DMS53 (cell line): Measurements from ENCODE around the gene RAMP3.

Source experiments
- DNase-seq: peaks from one replicate; lab custom pipeline; 2025; lab: John Stamatoyannopoulos, UW

Gene RAMP3

GRCh38 chr7:45223728-45224630, 66.4 kb downstream of the RAMP3 start:
- no peak for DNase-seq

GRCh38 chr7:45224832-45225231, 67.2 kb downstream of the RAMP3 start:
- no peak for DNase-seq

DNA sequence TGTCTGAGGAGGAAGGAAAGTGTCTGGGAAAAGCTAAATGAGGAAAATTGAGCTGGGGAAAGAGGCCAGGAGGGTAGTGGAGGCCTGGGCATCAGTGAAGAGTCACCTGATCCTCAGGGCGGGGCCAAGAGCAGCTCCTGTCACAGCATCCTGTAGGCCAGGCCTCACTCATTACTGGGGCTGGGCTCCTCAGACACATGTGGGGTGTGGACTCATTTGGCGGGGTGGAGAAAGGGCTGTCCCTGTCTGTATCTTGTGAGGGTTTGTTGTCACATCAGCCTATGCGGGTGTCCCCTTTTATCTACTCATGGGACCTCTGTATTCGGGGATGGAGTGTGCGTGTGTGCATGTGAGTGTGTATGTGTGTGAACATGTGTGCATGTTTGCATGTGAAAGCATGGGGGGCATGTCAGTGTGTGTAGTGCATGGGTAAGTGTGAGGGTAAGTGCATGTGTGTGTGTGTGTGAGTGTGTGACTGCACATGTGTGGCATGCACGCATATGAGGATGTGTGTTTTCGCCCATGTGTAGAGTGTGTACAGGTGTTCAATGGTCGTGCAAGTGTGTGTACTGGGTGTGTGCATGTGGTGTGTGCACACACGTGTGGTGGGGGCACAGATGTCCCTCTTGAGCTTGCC, 67.8 kb downstream of the RAMP3 start:
- DNase-seq = no peak

DNA sequence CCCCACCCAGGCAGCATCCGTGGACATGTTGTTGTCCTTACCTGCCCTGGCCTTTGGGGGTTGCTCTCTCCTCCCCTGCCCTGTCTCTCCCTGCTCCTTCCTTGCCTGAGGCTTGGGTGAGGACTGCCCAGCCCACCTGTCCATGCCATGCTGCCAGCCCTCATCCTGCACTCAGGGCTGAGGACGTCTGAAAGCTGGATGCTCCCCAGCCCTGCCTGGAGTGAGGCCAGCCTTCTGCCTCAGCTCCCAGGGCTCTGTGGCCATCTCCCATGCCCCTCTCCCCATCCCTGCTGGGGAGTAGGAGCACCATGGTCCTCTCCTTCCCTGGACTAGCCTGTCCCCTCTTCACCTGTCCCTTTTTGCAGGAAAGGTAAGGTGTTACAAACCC, 68.4 kb downstream of the RAMP3 start:
- DNase-seq = no peak

DNA sequence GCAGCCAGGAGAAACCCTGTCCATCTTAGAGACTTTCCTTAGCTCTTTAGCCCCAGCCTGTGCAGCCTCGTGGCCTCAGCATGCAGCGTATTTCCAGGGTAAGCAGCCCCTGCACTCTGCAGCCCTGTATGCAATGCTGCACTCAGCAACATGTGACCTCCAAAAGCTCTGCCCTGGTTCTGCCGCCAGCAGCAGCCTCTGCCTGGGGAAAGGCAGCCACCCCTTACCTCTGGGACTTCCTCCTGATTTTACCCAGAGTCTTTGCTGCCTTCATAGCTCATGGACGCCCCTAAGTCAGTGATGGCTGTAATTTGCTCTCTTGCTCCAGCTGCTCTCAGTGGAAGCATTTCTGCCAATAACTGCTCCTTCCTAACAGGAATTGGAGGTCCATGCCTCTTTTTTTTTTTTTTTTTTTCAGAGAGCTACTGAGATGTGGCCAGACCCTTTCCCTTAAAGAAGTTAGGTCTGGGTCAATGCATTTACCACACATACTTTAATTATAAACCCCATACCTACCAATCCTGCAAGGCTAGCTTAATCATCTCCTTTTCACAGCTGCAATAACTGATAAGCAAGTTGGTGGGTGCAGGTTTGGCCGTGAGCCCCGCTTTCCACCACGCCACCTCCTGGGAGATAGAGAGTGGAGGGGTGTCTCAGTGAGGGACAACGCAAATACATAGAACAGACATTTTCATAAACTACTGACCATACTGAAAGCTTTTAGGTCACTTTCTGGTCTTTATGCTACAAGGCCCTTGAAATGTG, 71.7 kb downstream of the RAMP3 start:
- DNase-seq = no peak

- no peak for DNase-seq
These were observed 72.5 kb downstream of the RAMP3 start for GRCh38 chr7:45230083-45230482.

DNA sequence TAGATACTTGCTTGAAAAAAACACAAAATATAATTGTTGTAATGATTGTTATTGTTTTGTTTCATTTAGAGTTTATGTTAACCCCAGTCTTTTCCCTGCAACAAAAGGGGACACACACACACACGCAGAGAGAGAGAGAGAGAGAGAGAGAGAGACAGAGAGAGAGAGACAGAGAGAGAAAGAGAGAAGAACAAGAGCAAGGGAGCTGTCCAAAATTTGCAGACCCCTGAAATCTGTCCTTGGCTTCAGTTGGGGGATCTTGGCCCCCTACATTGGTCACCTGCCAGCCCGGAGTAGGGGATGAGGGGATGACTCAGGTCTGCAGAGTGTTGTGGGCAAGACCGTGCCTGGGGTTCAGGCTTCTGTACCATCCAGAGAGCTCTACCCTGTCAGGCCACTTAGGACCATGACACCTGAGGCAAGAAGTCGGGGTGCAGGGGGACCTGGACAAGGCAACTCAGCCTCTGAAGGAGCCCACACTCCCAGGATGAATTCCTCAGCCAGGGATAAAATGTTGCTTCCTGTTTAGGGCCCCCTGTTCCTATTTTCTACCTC, 73.1 kb downstream of the RAMP3 start:
- DNase-seq = no peak

GRCh38 chr7:45233249-45233775, 75.7 kb downstream of the RAMP3 start:
- no peak for DNase-seq
